RWPE1 (cell line): ENCODE measurements around the gene DOCK1.
A peak's percentile ranks its signal among the peaks of the same experiment; 100 is the strongest.

Source experiments
- CTCF ChIA-PET: fragments of 350-600 bp; sonication (Branson Sonifier 250); formaldehyde crosslinking; extraction: SDS; loops from one replicate; lab custom pipeline; 2021; lab: Yijun Ruan, JAX
- POLR2A ChIA-PET: fragments of 400-600 bp; formaldehyde crosslinking; extraction: SDS; loops from one replicate; lab custom pipeline; 2020; ENCODE audit warnings: antibody characterized with exemption; ENCODE audit not compliant: low non-redundant PET; lab: Yijun Ruan, JAX
- DNase-seq: peaks from one replicate; pipeline ENCODE4 v3.0.0; 2012; ENCODE audit warnings: low spot score
- H3K27ac ChIP-seq: fragments of 450-650 bp; 2 replicates; pipeline ENCODE4 v1.5.1; 2017
- TF ChIP-seq, protein P1 (sequence below): fragments of 450-650 bp; conservative IDR thresholded peaks from 2 replicates; pipeline ENCODE4 v1.5.1; 2017; ENCODE audit warnings: low read depth, mild to moderate bottlenecking

DOCK1 gene

DNA sequence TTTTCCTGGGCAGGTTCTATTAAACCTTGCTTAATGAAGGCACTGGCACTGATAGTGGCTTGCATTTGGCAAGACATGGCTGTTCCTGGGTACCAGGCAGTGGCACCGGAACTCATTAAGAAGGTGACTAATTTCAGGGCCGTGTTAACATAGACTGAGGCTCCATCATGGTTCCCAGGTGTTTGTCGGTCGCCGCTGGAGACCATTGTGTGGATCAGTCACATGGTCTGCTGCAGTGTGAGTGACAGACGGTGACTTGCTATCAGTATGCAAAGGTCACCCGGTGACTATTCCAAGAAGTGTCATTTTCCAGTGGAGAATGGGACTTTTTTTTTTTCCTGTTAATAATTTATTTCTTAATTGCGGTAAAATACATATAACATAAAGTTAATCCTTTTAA lies 184.9 kb downstream of the DOCK1 start:
- DNase-seq, result no peak
- TF ChIP-seq, protein P1, sequence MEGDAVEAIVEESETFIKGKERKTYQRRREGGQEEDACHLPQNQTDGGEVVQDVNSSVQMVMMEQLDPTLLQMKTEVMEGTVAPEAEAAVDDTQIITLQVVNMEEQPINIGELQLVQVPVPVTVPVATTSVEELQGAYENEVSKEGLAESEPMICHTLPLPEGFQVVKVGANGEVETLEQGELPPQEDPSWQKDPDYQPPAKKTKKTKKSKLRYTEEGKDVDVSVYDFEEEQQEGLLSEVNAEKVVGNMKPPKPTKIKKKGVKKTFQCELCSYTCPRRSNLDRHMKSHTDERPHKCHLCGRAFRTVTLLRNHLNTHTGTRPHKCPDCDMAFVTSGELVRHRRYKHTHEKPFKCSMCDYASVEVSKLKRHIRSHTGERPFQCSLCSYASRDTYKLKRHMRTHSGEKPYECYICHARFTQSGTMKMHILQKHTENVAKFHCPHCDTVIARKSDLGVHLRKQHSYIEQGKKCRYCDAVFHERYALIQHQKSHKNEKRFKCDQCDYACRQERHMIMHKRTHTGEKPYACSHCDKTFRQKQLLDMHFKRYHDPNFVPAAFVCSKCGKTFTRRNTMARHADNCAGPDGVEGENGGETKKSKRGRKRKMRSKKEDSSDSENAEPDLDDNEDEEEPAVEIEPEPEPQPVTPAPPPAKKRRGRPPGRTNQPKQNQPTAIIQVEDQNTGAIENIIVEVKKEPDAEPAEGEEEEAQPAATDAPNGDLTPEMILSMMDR, result no peak
- CTCF ChIA-PET, result no interaction called here
- POLR2A ChIA-PET, result no interaction called here
- H3K27ac ChIP-seq, result no peak overlapping the region

DNA sequence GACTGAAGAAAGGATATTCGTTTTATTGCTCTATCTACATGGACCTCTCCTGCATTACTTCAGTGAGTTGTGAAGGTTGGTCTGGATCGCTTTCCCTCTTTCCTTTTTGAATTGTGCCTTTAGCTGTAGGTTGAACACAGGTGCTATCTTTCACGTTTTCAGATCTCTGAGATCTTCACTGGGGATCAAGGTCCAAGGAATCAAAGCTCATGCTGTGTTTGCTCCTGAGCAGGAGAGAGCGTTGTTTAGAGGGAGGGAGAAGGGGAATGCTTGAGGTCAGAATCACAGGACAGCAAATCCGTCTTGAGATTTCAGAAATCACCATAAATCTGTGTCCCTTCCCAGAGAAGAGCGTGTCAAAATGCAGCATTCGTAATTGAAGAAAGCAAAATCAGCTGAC lies 186.1 kb downstream of the DOCK1 start:
- ChIA-PET POLR2A (interaction anchor here (0.6 kb wide), 1 partner anchor 15 kb away, joined by 3 read pairs; no protein-coding TSS in a partner anchor), CTCF (no interaction called here)
- H3K27ac ChIP-seq, result no peak overlapping the region
- DNase-seq, result no peak
- TF ChIP-seq, protein P1, result no peak

DNA sequence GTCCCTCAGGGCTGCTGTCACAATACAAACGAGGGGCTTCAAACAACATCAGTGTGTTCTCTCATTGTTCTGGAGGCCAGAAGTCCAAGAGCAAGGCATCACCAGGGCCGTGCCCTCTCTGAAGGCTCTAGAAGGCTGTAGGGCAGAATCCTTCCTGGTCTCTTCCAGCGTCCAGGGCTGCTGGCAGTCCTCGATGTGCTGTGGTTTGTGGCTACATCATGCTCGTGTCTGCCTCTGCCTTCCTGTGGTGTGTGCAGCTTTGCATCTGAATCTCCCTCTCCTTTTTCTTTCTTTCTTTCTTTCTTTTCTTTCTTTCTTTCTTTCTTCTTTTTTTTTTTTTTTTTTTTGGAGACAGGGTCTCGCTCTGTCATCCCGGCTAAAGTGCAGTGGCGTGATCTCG lies 187.7 kb downstream of the DOCK1 start:
- no peak for DNase-seq
- POLR2A ChIA-PET, result no interaction called here
- TF ChIP-seq, protein P1, result no peak
- no peak overlapping the region for H3K27ac ChIP-seq
- CTCF ChIA-PET, result no interaction called here

DNA sequence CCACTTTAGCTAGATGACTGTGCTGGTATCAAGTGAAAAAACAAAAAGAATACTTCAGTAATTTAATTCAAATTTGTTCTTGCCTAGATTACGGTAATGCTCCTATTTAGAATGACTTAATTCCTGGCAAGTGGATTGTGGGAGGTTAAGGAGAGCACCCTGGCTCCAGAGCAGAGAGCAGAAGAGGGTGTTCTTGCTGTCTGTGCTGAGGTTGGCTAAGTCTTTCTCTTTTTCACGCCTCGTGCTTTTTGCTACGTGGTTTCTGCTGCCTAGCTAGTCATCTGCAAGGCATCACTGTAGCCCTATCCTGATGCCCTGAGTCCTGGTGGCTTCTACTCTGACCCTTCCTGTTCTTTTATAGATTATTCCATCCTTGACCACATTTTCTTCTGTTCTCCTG lies 189.8 kb downstream of the DOCK1 start:
- no peak overlapping the region for H3K27ac ChIP-seq
- ChIA-PET CTCF (no interaction called here), POLR2A (no interaction called here)
- TF ChIP-seq, protein P1, result no peak
- DNase-seq, result no peak

DNA sequence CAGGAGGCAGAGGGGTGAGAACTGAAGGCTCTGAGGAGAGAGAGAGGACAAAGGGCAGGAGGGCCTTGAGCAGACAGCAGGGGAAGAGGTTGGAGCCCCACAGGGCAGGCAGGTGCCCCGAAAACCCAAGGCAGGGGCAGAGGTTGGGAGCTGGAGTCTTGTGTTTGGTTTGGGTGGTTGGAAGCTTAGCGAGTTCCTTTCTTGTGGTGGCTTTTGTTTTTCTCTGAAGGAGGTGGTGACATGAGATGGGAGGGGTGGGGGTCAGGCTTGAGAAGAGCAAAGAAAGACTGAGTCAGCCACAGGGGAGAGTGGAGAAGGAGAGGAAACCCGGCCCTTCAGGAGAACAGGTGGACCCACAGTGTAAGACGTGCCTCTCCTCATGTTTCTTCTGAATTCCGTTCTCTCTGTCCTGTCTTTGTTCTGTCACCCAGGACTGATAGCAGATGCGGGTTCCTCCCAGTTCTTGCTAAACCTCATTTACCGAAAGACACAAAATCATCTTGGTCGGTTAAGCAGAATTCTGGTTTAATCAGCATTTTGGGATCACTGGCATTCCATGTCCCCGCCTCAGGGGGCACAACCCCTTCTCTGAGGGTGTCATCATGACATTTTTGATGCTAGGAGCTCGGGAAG lies 195.9 kb downstream of the DOCK1 start:
- no peak overlapping the region for H3K27ac ChIP-seq
- TF ChIP-seq, protein P1, result no peak
- ChIA-PET CTCF (no interaction called here), POLR2A (no interaction called here)
- no peak for DNase-seq

DNA sequence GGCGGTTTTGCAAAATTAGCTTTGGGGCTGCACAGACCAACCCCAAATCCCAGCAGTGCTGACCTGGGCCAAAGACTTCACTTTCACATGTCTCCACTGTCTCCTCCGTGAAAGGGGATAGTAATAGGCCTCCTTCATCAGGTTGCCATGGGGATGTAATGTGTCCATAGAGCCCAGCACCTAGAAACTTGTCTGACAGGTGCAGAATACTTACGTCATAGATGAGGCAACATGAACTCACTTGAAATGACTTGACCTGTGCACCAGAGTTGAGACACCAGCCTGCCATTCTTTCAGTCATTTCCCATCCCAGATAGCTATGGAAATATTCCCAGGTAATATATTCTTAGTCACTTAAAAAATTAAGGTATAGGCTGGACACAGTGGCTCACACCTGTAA lies 196.9 kb downstream of the DOCK1 start:
- CTCF ChIA-PET, result no interaction called here
- peak; percentile 68 for DNase-seq
- POLR2A ChIA-PET, result no interaction called here

More for the DNA sequence above, 196.9 kb downstream of the DOCK1 start:
- TF ChIP-seq, protein P1, result no peak
- H3K27ac ChIP-seq, result no peak overlapping the region
